Loucy (cell line): ENCODE results near the gene SPPL3.

ENCODE experiments used
- H2AFZ ChIP-seq: fragments of 200-600 bp; sonication (generic); 2 replicates; pipeline ENCODE4 v1.6.0; 2016; ENCODE audit warnings: antibody characterized with exemption, mild to moderate bottlenecking, low read length, moderate library complexity
- H3F3A ChIP-seq: fragments of 200-600 bp; 2 replicates; pipeline ENCODE4 v1.6.0; 2016; ENCODE audit warnings: antibody characterized with exemption, low read depth, mild to moderate bottlenecking
- H3K27me3 ChIP-seq: fragments of 200-600 bp; sonication (generic); 2 replicates; pipeline ENCODE4 v1.6.1; 2014; ENCODE audit warnings: low read length, mild to moderate bottlenecking; ENCODE audit not compliant: insufficient read depth, poor library complexity, severe bottlenecking
- H3K36me3 ChIP-seq: fragments of 200-600 bp; sonication (generic); 2 replicates; pipeline ENCODE4 v1.6.1; 2016; ENCODE audit warnings: low read length; ENCODE audit not compliant: insufficient read depth
- H3K4me1 ChIP-seq: fragments of 200-600 bp; sonication (generic); 2 replicates; pipeline ENCODE4 v1.5.1; 2014; ENCODE audit warnings: low read length, mild to moderate bottlenecking; ENCODE audit not compliant: insufficient read depth, poor library complexity, severe bottlenecking
- H3K4me2 ChIP-seq: fragments of 200-600 bp; sonication (generic); 2 replicates; pipeline ENCODE4 v1.6.0; 2014; ENCODE audit warnings: antibody characterized with exemption, low read length, low read depth, mild to moderate bottlenecking; ENCODE audit not compliant: poor library complexity, severe bottlenecking
- H3K4me3 ChIP-seq: fragments of 200-600 bp; sonication (generic); 2 replicates; pipeline ENCODE4 v1.5.1; 2014; ENCODE audit warnings: low read length, mild to moderate bottlenecking, mixed read lengths; ENCODE audit not compliant: poor library complexity, severe bottlenecking
- H3K79me2 ChIP-seq: fragments of 200-600 bp; sonication (generic); 2 replicates; pipeline ENCODE4 v1.6.1; 2014; ENCODE audit warnings: low read length; ENCODE audit not compliant: insufficient read depth
- H3K9ac ChIP-seq: fragments of 200-600 bp; sonication (generic); 2 replicates; pipeline ENCODE4 v1.6.0; 2014; ENCODE audit warnings: mild to moderate bottlenecking, low read depth, low read length, moderate library complexity; ENCODE audit not compliant: poor library complexity, severe bottlenecking
- H3K9me2 ChIP-seq: fragments of 200-600 bp; sonication (generic); replicated peaks from 2 replicates; pipeline ENCODE4 v1.6.1; 2016; ENCODE audit warnings: low read depth, low read length, mixed read lengths
- H3K9me3 ChIP-seq: fragments of 200-600 bp; sonication (generic); 2 replicates; pipeline ENCODE4 v1.6.1; 2014; ENCODE audit warnings: mild to moderate bottlenecking, antibody characterized with exemption, low read length, low read depth; ENCODE audit not compliant: insufficient read depth
- H4K20me1 ChIP-seq: fragments of 200-600 bp; sonication (generic); 2 replicates; pipeline ENCODE4 v1.6.0; 2014; ENCODE audit warnings: antibody characterized with exemption, low read length, mild to moderate bottlenecking; ENCODE audit not compliant: insufficient read depth, poor library complexity, severe bottlenecking
- EZH2phosphoT487 ChIP-seq: fragments of 200-600 bp; IDR thresholded peaks from 2 replicates; pipeline ENCODE4 v1.6.1; 2018; ENCODE audit warnings: antibody characterized with exemption, mild to moderate bottlenecking, moderate library complexity, borderline replicate concordance
- TF ChIP-seq, protein P1 (sequence below): fragments of 200-600 bp; sonication (generic); conservative IDR thresholded peaks from 2 replicates; pipeline ENCODE4 v1.5.1; 2014; ENCODE audit warnings: mild to moderate bottlenecking, antibody characterized with exemption, low read length

SPPL3 gene

DNA sequence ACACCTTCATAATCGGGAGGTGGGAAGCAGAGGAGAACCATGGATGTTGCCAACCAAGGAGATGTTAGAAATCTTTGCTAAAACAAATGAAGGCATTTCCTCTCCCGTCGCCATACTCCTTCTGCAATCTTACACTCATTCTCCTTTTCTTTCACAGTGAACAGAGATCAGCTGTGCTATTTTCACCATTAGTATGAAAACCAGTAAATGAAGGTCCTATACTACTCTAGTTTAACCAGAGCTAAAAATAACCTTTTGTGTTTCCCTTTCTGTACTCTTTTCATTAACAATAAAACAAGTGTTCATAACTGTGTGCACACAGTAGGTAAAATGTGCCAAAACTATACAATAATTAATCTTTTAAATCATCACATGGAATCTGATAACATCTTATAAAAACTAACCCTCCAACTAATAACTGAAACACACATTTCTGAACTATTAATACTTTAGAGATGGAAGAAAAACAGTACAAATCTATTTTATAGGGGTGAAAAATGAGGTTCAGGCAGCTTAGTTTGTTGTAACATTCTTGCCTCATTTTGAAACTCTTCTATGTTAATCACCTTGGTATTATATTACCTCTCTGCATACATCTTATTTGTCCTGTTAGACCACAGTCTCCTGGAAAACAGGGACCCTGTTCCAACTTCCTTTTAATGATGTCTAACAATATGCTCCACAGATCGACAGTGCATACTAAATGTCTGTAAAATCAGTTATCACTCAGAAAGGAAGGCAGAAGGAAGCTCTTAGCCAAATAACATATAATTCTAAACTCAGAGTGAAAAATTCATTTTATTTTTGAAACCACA is 69.5 kb downstream of the SPPL3 start:
- peak overlapping the region; percentile 33 for H3K4me3 ChIP-seq
- no peaks in the 10 kb centered on the region for H3K27me3 ChIP-seq

DNA sequence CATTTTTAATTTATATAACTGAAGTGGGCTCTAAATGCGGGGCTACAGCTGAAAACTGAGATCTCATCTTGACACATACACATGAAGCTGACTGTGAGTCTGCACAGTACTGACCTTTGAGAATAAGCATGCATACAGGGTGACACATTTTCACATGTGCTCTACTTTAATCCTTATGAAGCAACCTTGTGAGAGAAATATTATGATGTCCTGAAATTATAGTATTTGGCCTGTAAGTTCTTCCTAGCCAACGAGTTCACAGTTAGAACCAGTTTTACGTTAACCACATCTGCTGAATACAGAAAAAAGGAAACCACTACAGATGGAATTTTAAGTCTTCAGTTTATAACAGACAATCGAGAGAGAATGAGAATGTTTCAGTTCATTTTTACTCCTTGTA is 70.3 kb downstream of the SPPL3 start:
- Histone ChIP-seq H3K79me2 (peaks cover 94% of the 10 kb centered on the region), H3K4me2 (peak overlapping the region; percentile 67), H3K4me3 (peak overlapping the region; percentile 33), H3K9me3 (no peaks in the 10 kb centered on the region), H3F3A (0 out of 2 replicates have a peak, but pooled peaks cover 4% of the 10 kb centered on the region), H3K27me3 (no peaks in the 10 kb centered on the region), H4K20me1 (peaks cover 4% of the 10 kb centered on the region), H3K9ac (peak overlapping the region; percentile 60), H2AFZ (no peak overlapping the region), H3K9me2 (no peaks in the 10 kb centered on the region), H3K4me1 (peaks cover 72% of the 10 kb centered on the region), H3K36me3 (no peaks in the 10 kb centered on the region)
- TF ChIP-seq EZH2phosphoT487 = no peak
- TF ChIP-seq, protein P1, sequence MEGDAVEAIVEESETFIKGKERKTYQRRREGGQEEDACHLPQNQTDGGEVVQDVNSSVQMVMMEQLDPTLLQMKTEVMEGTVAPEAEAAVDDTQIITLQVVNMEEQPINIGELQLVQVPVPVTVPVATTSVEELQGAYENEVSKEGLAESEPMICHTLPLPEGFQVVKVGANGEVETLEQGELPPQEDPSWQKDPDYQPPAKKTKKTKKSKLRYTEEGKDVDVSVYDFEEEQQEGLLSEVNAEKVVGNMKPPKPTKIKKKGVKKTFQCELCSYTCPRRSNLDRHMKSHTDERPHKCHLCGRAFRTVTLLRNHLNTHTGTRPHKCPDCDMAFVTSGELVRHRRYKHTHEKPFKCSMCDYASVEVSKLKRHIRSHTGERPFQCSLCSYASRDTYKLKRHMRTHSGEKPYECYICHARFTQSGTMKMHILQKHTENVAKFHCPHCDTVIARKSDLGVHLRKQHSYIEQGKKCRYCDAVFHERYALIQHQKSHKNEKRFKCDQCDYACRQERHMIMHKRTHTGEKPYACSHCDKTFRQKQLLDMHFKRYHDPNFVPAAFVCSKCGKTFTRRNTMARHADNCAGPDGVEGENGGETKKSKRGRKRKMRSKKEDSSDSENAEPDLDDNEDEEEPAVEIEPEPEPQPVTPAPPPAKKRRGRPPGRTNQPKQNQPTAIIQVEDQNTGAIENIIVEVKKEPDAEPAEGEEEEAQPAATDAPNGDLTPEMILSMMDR = no peak

More for the DNA sequence above, 69.5 kb downstream of the SPPL3 start:
- H2AFZ ChIP-seq = no peak overlapping the region
- H3K36me3 ChIP-seq = no peaks in the 10 kb centered on the region
- peaks cover 89% of the 10 kb centered on the region for H3K79me2 ChIP-seq
- peaks cover 4% of the 10 kb centered on the region for H4K20me1 ChIP-seq
- H3K9me2 ChIP-seq = no peaks in the 10 kb centered on the region
- no peak for TF ChIP-seq EZH2phosphoT487
- TF ChIP-seq, protein P1 = no peak
- no peaks in the 10 kb centered on the region for H3K9me3 ChIP-seq
- 0 out of 2 replicates have a peak, but pooled peaks cover 4% of the 10 kb centered on the region for H3F3A ChIP-seq
- peak overlapping the region; percentile 60 for H3K9ac ChIP-seq
- H3K4me2 ChIP-seq = peak overlapping the region; percentile 67
- H3K4me1 ChIP-seq = peaks cover 72% of the 10 kb centered on the region

DNA sequence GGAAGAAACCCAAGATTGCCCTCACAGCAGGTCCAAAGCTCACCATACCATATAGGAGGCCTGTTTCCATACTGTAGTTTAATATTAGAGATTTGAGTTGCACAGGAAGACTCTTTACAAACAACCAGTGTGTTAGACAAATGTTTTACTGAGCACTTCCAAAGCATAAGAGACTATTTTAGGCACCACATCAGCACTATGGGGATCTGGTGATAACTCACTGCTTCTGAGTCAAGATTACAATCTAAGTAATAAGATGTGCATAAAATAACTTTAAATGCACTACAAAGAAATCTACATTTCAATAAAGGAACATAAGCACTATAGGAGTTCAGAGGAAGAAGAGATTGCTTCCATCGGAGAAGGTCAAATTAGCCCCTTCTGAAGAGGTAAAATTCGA is 71.4 kb downstream of the SPPL3 start:
- Histone ChIP-seq H3K4me1 (peaks cover 66% of the 10 kb centered on the region), H3F3A (0 out of 2 replicates have a peak, but pooled peaks cover 4% of the 10 kb centered on the region), H4K20me1 (peaks cover 4% of the 10 kb centered on the region), H3K9me2 (no peaks in the 10 kb centered on the region), H3K9ac (peak overlapping the region; percentile 60), H3K9me3 (no peaks in the 10 kb centered on the region), H3K27me3 (no peaks in the 10 kb centered on the region), H3K79me2 (peaks cover 94% of the 10 kb centered on the region), H3K36me3 (no peaks in the 10 kb centered on the region), H3K4me2 (peak overlapping the region; percentile 67), H3K4me3 (no peak overlapping the region), H2AFZ (no peak overlapping the region)
- TF ChIP-seq, protein P1 = no peak
- no peak for TF ChIP-seq EZH2phosphoT487
